Lower lobe of right lung (tissue), 2 donors: ENCODE results near the gene C1QB. TPM values are rescaled to one million over a fixed set of nuclear protein-coding genes. Genes with fewer than 3 reads are reported as not detected.

Experiments
- ATAC-seq, 2 donors: fragments of 200-7000 bp; cut with Tn5 transposase; one replicate each; pipeline ENCODE4 v1.9.1; 2020 to 2022; ENCODE audit warnings: mild to moderate bottlenecking in 2 of 2, moderate library complexity in 2 of 2
- DNase-seq: peaks from one replicate; pipeline ENCODE4 v3.0.0-alpha.2; 2020
- H3K27ac ChIP-seq: fragments of 200-600 bp; one replicate; pipeline ENCODE4 v1.8.0; 2022
- H3K27me3 ChIP-seq: fragments of 200-600 bp; one replicate; pipeline ENCODE4 v1.8.0; 2022; ENCODE audit warnings: low read depth
- H3K36me3 ChIP-seq: fragments of 200-600 bp; one replicate; pipeline ENCODE4 v1.8.0; 2022; ENCODE audit warnings: mild to moderate bottlenecking
- H3K4me1 ChIP-seq: fragments of 200-600 bp; one replicate; pipeline ENCODE4 v1.8.0; 2022
- H3K4me3 ChIP-seq: fragments of 200-600 bp; one replicate; pipeline ENCODE4 v1.8.0; 2022; ENCODE audit warnings: mild to moderate bottlenecking
- H3K9me3 ChIP-seq: fragments of 200-600 bp; one replicate; pipeline ENCODE4 v1.8.0; 2022
- CTCF ChIP-seq: fragments of 200-600 bp; IDR thresholded peaks from one replicate; pipeline ENCODE4 v1.8.0; 2022; ENCODE audit warnings: antibody characterized with exemption, mild to moderate bottlenecking
- intact Hi-C: fragments of 100-400 bp; cut with DNase I; formaldehyde crosslinking; loops from one replicate; pipeline ENCODE4 v1.11.0; 2022
- long read RNA-seq: library from polyadenylated mRNA; unstranded; transcript quantifications from one replicate; pipeline ENCODE4 v2.0.0, GENCODE V29; 2021
- total RNA-seq: library from RNA; stranded (reverse); fragmentation: NEBNext Ultra II Directional; extraction: Animal tissue kit (Norgen Biotek cat#: 25700); gene quantifications from one replicate; pipeline ENCODE4 v1.2.1, GENCODE V29; 2021
- donor health status: DM: no; HTN: yes; CAD: no; lungs with severe emphysema.

The C1QB gene
- total RNA-seq = 1,524 TPM
- long read RNA-seq, transcript C1QB-203 (3 exons, 1,254 nt) = major isoform, 802 of 960 reads
- long read RNA-seq, transcript C1QB-202 (4 exons, 977 nt) = minor isoform, 17 of 960 reads
- long read RNA-seq, partial matches to known transcripts = 124 of 960 reads
- long read RNA-seq, other reads (novel, unspliced or antisense) = 16 of 960 reads

GRCh38 chr1:22652881-22653316, at the start of gene C1QB:
TSS of gene C1QB (plus strand) at chr1:22653236. CDS start at chr1:22659463, 6,227 bp downstream.
- Histone ChIP-seq H3K9me3 (no peaks in the 10 kb centered on the region), H3K4me3 (peak within 1 kb of the TSS; percentile 51), H3K27ac (peak within 1 kb of the TSS; percentile 58), H3K4me1 (no peaks in the 10 kb centered on the region), H3K27me3 (peaks cover 8% of the 10 kb centered on the region), H3K36me3 (no peaks in the 10 kb centered on the region)
- DNase-seq (peak; percentile 83), ATAC-seq (peak; percentile 74 to 89)
- TF ChIP-seq CTCF = no peak
- intact Hi-C loops = no loop called here

DNA sequence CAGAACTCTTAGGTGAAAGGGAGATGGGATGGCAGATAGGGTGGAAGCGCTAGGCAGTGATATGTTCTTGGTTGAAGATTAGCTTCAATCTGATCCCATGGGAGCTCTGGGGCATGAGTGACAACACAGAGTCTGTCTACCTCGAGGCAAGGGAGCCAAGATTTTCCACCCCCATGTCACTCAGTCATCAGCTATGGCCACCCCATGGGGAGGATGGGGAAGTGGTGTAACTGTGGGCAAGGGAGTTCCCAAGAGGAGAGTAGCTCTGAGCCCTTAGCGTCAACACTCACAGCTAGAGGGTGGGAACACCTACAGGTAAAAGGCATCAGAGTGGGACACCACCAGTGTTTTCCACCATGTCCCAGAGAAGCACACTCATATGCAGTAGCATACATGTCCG, 46.9 kb upstream of the C1QB start:
- no peak for TF ChIP-seq CTCF
- Histone ChIP-seq H3K4me1 (no peaks in the 10 kb centered on the region), H3K27me3 (peaks cover 45% of the 10 kb centered on the region)

DNA sequence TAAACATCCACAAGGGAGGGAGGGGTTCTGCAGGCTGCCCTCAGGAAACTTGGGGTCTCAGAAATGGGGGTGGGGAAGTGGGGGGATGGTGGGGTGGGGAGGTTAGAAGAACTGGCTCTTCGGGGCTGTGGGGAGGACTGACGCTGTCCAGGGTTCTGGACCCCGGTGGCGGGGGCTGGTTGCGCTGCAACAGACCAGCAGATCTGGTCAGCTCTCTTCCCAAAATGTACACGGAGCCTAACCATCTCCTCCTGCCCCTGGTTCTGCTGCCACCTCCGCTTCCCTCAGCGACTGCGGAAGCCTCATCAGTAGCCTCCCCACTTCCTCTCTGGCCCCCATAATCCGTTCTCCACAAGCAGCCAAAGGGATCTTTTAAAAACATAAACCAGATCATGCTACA, 45.9 kb upstream of the C1QB start:
- Histone ChIP-seq H3K4me1 (no peaks in the 10 kb centered on the region), H3K36me3 (no peaks in the 10 kb centered on the region), H3K27ac (no peak overlapping the region), H3K4me3 (no peak overlapping the region), H3K9me3 (no peaks in the 10 kb centered on the region), H3K27me3 (peaks cover 44% of the 10 kb centered on the region)
- ATAC-seq = no peak
- intact Hi-C loops = no loop called here
- no peak for TF ChIP-seq CTCF
- peak; percentile 17 for DNase-seq

More for the DNA sequence above, 46.9 kb upstream of the C1QB start:
- no peak for ATAC-seq
- H3K4me3 ChIP-seq = no peak overlapping the region
- H3K9me3 ChIP-seq = no peaks in the 10 kb centered on the region
- DNase-seq = no peak
- no peak overlapping the region for H3K27ac ChIP-seq
- H3K36me3 ChIP-seq = no peaks in the 10 kb centered on the region
- intact Hi-C loops = no loop called here

DNA sequence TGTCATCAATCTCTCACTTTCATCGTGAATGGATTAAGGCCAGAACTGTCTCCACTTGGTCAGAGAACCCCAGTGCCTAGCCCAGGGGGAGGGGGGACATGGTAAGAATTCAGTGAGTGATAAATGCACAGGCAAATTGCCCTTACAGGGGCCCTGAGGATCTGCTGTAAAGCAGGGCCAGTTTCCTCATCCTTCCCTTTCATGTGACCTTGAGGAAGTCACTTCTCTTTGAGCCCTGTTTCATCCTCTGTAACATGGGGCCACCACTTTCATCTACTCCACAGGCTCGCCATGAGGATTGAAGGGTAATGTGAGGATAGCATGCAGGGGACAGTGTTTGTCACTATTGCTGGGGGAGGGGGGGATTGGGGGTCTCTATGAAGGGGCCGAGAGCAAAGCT, 44.7 kb upstream of the C1QB start:
- Histone ChIP-seq H3K27me3 (peaks cover 35% of the 10 kb centered on the region), H3K4me3 (no peak overlapping the region), H3K4me1 (no peaks in the 10 kb centered on the region), H3K36me3 (no peaks in the 10 kb centered on the region), H3K27ac (no peak overlapping the region), H3K9me3 (no peaks in the 10 kb centered on the region)
- DNase-seq = no peak
- no peak for ATAC-seq
- TF ChIP-seq CTCF = no peak
- intact Hi-C loops = no loop called here

DNA sequence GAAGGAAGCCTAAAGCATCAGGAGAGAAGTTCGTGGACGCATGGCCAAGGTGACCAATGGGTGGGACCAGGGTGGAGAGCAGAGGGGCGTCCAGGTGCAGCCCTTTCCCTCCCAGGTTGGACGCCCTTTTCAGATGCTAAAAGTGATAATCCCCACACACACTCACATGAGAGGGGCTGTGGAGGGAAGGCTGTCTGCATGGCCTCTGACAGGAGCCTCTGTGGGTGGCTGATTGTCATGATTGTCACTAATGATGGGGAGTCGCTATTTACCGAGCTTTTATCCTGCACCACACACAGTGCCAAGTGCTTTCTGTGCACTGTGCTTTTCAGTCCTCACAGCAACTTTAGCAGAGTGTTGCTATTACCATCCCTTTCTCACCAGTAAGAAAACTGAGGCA, 43.7 kb upstream of the C1QB start:
- H3K27me3 ChIP-seq = peaks cover 29% of the 10 kb centered on the region

More for the DNA sequence above, 43.7 kb upstream of the C1QB start:
- H3K4me3 ChIP-seq = no peak overlapping the region
- TF ChIP-seq CTCF = no peak
- DNase-seq (peak; percentile 6), ATAC-seq (no peak)
- intact Hi-C loops = no loop called here
- no peak overlapping the region for H3K27ac ChIP-seq
- H3K9me3 ChIP-seq = no peaks in the 10 kb centered on the region
- H3K4me1 ChIP-seq = no peaks in the 10 kb centered on the region
- H3K36me3 ChIP-seq = no peaks in the 10 kb centered on the region
